Upper lobe of left lung (tissue), 6 donors: Measurements from ENCODE around the gene NXPH2. TPM values are rescaled to one million over a fixed set of nuclear protein-coding genes. Genes with fewer than 3 reads are reported as not detected.

Experiments
- ATAC-seq, 2 donors: fragments of 200-7000 bp; cut with Tn5 transposase; one replicate each; pipeline ENCODE4 v1.9.1; 2022; ENCODE audit warnings: mild to moderate bottlenecking in 2 of 2, moderate library complexity in 2 of 2; ENCODE audit not compliant: low FRiP score in 2 of 2
- DNase-seq, 2 donors: peaks; one replicate each; pipeline ENCODE4 v3.0.0-alpha.2; 2019 to 2020
- H3K27ac ChIP-seq, 4 donors: fragments of 200-600 bp; sonication (generic); one replicate each; pipeline ENCODE4 v1.5.1; 2016 to 2019
- H3K27me3 ChIP-seq, 4 donors: fragments of 200-600 bp; sonication (generic); one replicate each; pipeline ENCODE4 v1.5.1; 2017 to 2019
- H3K36me3 ChIP-seq, 4 donors: fragments of 200-600 bp; sonication (generic); one replicate each; pipeline ENCODE4 v1.5.1; 2016 to 2019
- H3K4me1 ChIP-seq, 4 donors: fragments of 200-600 bp; sonication (generic); one replicate each; pipeline ENCODE4 v1.5.1; 2018 to 2019
- H3K4me3 ChIP-seq, 4 donors: fragments of 200-600 bp; sonication (generic); one replicate each; pipeline ENCODE4 v1.5.1; 2017 to 2019; ENCODE audit warnings: mild to moderate bottlenecking in 2 of 4, moderate library complexity in 1 of 4
- H3K9me3 ChIP-seq, 4 donors: fragments of 200-600 bp; sonication (generic); one replicate each; pipeline ENCODE4 v1.5.1; 2018 to 2019
- CTCF ChIP-seq, 6 experiments: fragments of 450-650 bp in 4 of 6; fragments of 200-600 bp in 2 of 6; sonication (generic) in 2 of 6; IDR thresholded peaks; one replicate each; pipeline ENCODE4 v1.5.1; 2016 to 2019; ENCODE audit warnings: antibody characterized with exemption in 6 of 6
- EP300 ChIP-seq, 4 donors: sonication (generic); formaldehyde crosslinking; IDR thresholded peaks; one replicate each; pipeline ENCODE4 v1.5.1; 2017; ENCODE audit warnings: antibody characterized with exemption in 4 of 4, control low read depth in 2 of 4
- POLR2A ChIP-seq, 4 donors: fragments of 450-650 bp; IDR thresholded peaks; one replicate each; pipeline ENCODE4 v1.5.1; 2016 to 2017; ENCODE audit warnings: antibody characterized with exemption in 4 of 4, mild to moderate bottlenecking in 2 of 4
- POLR2AphosphoS5 ChIP-seq, 2 donors: sonication (generic); formaldehyde crosslinking; IDR thresholded peaks; one replicate each; pipeline ENCODE4 v1.5.1; 2017; ENCODE audit warnings: antibody characterized with exemption in 2 of 2
- WGBS, 2 donors: methylation state at CpG; one replicate each; pipeline ENCODE4 v1.1.5; 2017 to 2018; 5-methylcytosine and 5-hydroxymethylcytosine counted together
- total RNA-seq, 6 donors: library from RNA; depleted of rRNA in 4 of 6; stranded (reverse); fragments of >200 nt in 4 of 6; gene quantifications; one replicate each; pipeline versions ENCODE4 v1.1.0 to v1.2.1, GENCODE V29; 2016 to 2021
- donor health status: DM: no; HTN: no; CAD: no; lungs with moderate emphysema.
- donor health status: DM: no; HTN: yes; CAD: no; lungs with severe emphysema.

The NXPH2 gene
- total RNA-seq, 6 donors from 2014 or later = not detected

GRCh38 chr2:138794724-138795123 lies 14.5 kb upstream of the NXPH2 start:
- no peak for DNase-seq
- Histone ChIP-seq H3K9me3 (no peaks in the 10 kb centered on the region), H3K4me3 (no peak overlapping the region), H3K27ac (no peak overlapping the region), H3K36me3 (no peaks in the 10 kb centered on the region), H3K27me3 (no peaks in the 10 kb centered on the region), H3K4me1 (no peaks in the 10 kb centered on the region)
- TF ChIP-seq POLR2A (IDR thresholded peaks at IDR 0.05) (no peak), CTCF (IDR thresholded peaks at IDR 0.05) (no peak), EP300 (IDR thresholded peaks at IDR 0.05) (no peak), POLR2AphosphoS5 (IDR thresholded peaks at IDR 0.05) (no peak)
- 89% methylated on average over 2 of the region's 2 CpGs; no CpG with 5 or more reads in 1 of the 2 donors for WGBS, 2 donors
- ATAC-seq = no peak

GRCh38 chr2:138787053-138787666 lies 7.0 kb upstream of the NXPH2 start:
- peaks cover 0 to 3% (median 0%) of the 10 kb centered on the region in 4 donors for H3K4me1 ChIP-seq
- no peak overlapping the region for H3K27ac ChIP-seq
- 22 to 27% methylated on average over 2 of the region's 2 CpGs for WGBS, 2 donors
- ATAC-seq (peak in 1 of 2 donors; percentile 50), DNase-seq (no peak)
- no peaks in the 10 kb centered on the region for H3K36me3 ChIP-seq
- no peak overlapping the region for H3K4me3 ChIP-seq
- no peaks in the 10 kb centered on the region for H3K27me3 ChIP-seq
- TF ChIP-seq CTCF (IDR thresholded peaks at IDR 0.05) (peak in 5 of 6 experiments; percentile 44 to 72 (median 65)), POLR2A (IDR thresholded peaks at IDR 0.05) (no peak), EP300 (IDR thresholded peaks at IDR 0.05) (no peak)
- H3K9me3 ChIP-seq = no peaks in the 10 kb centered on the region

- Histone ChIP-seq H3K4me1 (peaks cover 7 to 22% (median 12%) of the 10 kb centered on the region in 4 donors), H3K9me3 (no peaks in the 10 kb centered on the region), H3K36me3 (no peaks in the 10 kb centered on the region), H3K27me3 (peaks cover 0 to 32% (median 9%) of the 10 kb centered on the region in 4 donors), H3K4me3 (no peak overlapping the region), H3K27ac (no peak overlapping the region)
- no peak for DNase-seq
- no peak for ATAC-seq
- TF ChIP-seq EP300 (IDR thresholded peaks at IDR 0.05) (no peak), POLR2AphosphoS5 (IDR thresholded peaks at IDR 0.05) (no peak), CTCF (IDR thresholded peaks at IDR 0.05) (no peak), POLR2A (IDR thresholded peaks at IDR 0.05) (no peak)
- 74 to 90% methylated on average over 5 of the region's 5 CpGs for WGBS, 2 donors
These were observed 2.2 kb upstream of the NXPH2 start for GRCh38 chr2:138782383-138782782.

GRCh38 chr2:138780908-138781307 lies 718 bp upstream of the NXPH2 start:
- Histone ChIP-seq H3K4me3 (no peak overlapping the region), H3K36me3 (no peaks in the 10 kb centered on the region), H3K9me3 (no peaks in the 10 kb centered on the region), H3K27me3 (peaks cover 0 to 32% (median 9%) of the 10 kb centered on the region in 4 donors), H3K27ac (no peak overlapping the region), H3K4me1 (peaks cover 7 to 19% (median 12%) of the 10 kb centered on the region in 4 donors)
- 12 to 31% methylated on average over 19 of the region's 19 CpGs for WGBS, 2 donors
- ATAC-seq = peak in 1 of 2 donors; percentile 45
- DNase-seq = no peak
- no peak for TF ChIP-seq EP300 (IDR thresholded peaks at IDR 0.05)
- TF ChIP-seq CTCF (IDR thresholded peaks at IDR 0.05) = no peak
- no peak for TF ChIP-seq POLR2A (IDR thresholded peaks at IDR 0.05)
- TF ChIP-seq POLR2AphosphoS5 (IDR thresholded peaks at IDR 0.05) = no peak

- ATAC-seq = peak in 1 of 2 donors; percentile 53
- Histone ChIP-seq H3K36me3 (no peaks in the 10 kb centered on the region), H3K4me3 (peak overlapping the region in 3 of 4 donors; percentile 25 to 36 (median 26)), H3K9me3 (no peaks in the 10 kb centered on the region), H3K27ac (no peak overlapping the region), H3K27me3 (peaks cover 0 to 32% (median 9%) of the 10 kb centered on the region in 4 donors), H3K4me1 (peaks cover 7 to 19% (median 12%) of the 10 kb centered on the region in 4 donors)
- WGBS, 2 donors = 1 to 5% methylated on average over 5 to 19 of the region's 40 CpGs
- TF ChIP-seq POLR2A (IDR thresholded peaks at IDR 0.05) (no peak), POLR2AphosphoS5 (IDR thresholded peaks at IDR 0.05) (no peak), CTCF (IDR thresholded peaks at IDR 0.05) (no peak), EP300 (IDR thresholded peaks at IDR 0.05) (no peak)
- peak in 1 of 2 donors; percentile 77 for DNase-seq
These were observed 273 bp upstream of the NXPH2 start for GRCh38 chr2:138780446-138780880.
